PC-3 (cell line): ENCODE measurements around the gene POU5F2. TPM values are rescaled to one million over a fixed set of nuclear protein-coding genes. Genes with fewer than 3 reads are reported as not detected.

Experiments
- ATAC-seq: fragments of 200-7000 bp; cut with Tn5 transposase; 2 replicates; pipeline ENCODE4 v1.9.1; 2020; ENCODE audit warnings: mild to moderate bottlenecking, moderate library complexity
- BruUV-seq: library from RNA; stranded (reverse); fragments of 400-500 nt; replicated peaks from 2 replicates; lab custom pipeline; 2021; lab: Mats Ljungman, UMichigan
- CTCF ChIA-PET: fragments of 300-600 bp; sonication (Branson Sonifier 250); formaldehyde crosslinking; loops from one replicate; lab custom pipeline; 2022; ENCODE audit warnings: antibody characterized with exemption; lab: Charles Lee
- POLR2A ChIA-PET: fragments of 300-600 bp; sonication (Branson Sonifier 250); formaldehyde crosslinking; loops from one replicate; lab custom pipeline; 2022; ENCODE audit warnings: antibody characterized with exemption; ENCODE audit not compliant: unreplicated experiment; lab: Charles Lee
- DNase-seq: peaks from one replicate; pipeline ENCODE4 v3.0.0-alpha.2; 2015
- H2AFZ ChIP-seq: fragments of 300-600 bp; sonication (generic); 2 replicates; pipeline ENCODE4 v1.6.0; 2016; ENCODE audit warnings: antibody characterized with exemption, low read length
- H3F3A ChIP-seq: fragments of 300-600 bp; sonication (generic); one replicate; pipeline ENCODE4 v1.6.0; 2017; ENCODE audit warnings: antibody characterized with exemption, low read length, control low read depth, mild to moderate bottlenecking; ENCODE audit not compliant: unreplicated experiment
- H3K27ac ChIP-seq: fragments of 300-600 bp; sonication (generic); 2 replicates; pipeline ENCODE4 v1.5.1; 2016; ENCODE audit warnings: mild to moderate bottlenecking, low read length
- H3K27me3 ChIP-seq: fragments of 300-600 bp; sonication (generic); 2 replicates; pipeline ENCODE4 v1.6.1; 2016; ENCODE audit warnings: low read length, mixed read lengths
- H3K36me3 ChIP-seq: fragments of 300-600 bp; sonication (generic); 2 replicates; pipeline ENCODE4 v1.6.1; 2016; ENCODE audit warnings: low read depth, mixed run types, low read length, mixed read lengths
- H3K4me1 ChIP-seq: fragments of 300-600 bp; sonication (generic); 2 replicates; pipeline ENCODE4 v1.5.1; 2016; ENCODE audit warnings: low read length; ENCODE audit not compliant: insufficient read depth
- H3K4me2 ChIP-seq: fragments of 300-600 bp; sonication (generic); 2 replicates; pipeline ENCODE4 v1.6.0; 2016; ENCODE audit warnings: low read length
- H3K4me3 ChIP-seq: fragments of 300-600 bp; sonication (generic); 2 replicates; pipeline ENCODE4 v1.5.1; 2016; ENCODE audit warnings: mild to moderate bottlenecking, low read length, mixed read lengths
- H3K79me2 ChIP-seq: fragments of 300-600 bp; sonication (generic); 2 replicates; pipeline ENCODE4 v1.6.1; 2017; ENCODE audit warnings: low read length, mixed read lengths
- H3K9ac ChIP-seq: fragments of 300-600 bp; sonication (generic); 2 replicates; pipeline ENCODE4 v1.6.0; 2016; ENCODE audit warnings: mild to moderate bottlenecking, low read length
- H3K9me2 ChIP-seq: fragments of 300-600 bp; sonication (generic); replicated peaks from 2 replicates; pipeline ENCODE4 v1.6.1; 2016; ENCODE audit warnings: mixed run types, low read length, mixed read lengths
- H3K9me3 ChIP-seq: fragments of 300-600 bp; sonication (generic); 2 replicates; pipeline ENCODE4 v1.6.1; 2016; ENCODE audit warnings: low read length, mixed read lengths
- H4K20me1 ChIP-seq: fragments of 300-600 bp; sonication (generic); 2 replicates; pipeline ENCODE4 v1.6.1; 2016; ENCODE audit warnings: low read length, mixed read lengths
- EZH2 ChIP-seq: fragments of 300-600 bp; sonication (generic); IDR thresholded peaks from one replicate; pipeline ENCODE4 v1.6.1; 2017; ENCODE audit warnings: antibody characterized with exemption, mild to moderate bottlenecking, low read length; ENCODE audit not compliant: unreplicated experiment
- EZH2phosphoT487 ChIP-seq: fragments of 300-600 bp; sonication (generic); IDR thresholded peaks from 2 replicates; pipeline ENCODE4 v1.6.1; 2018; ENCODE audit warnings: mild to moderate bottlenecking, antibody characterized with exemption, low read length, borderline replicate concordance
- intact Hi-C: fragments of 100-400 bp; cut with micrococcal nuclease; formaldehyde crosslinking; loops from 2 replicates; pipeline ENCODE4 v1.9.0; 2023
- total RNA-seq: library from RNA; depleted of rRNA; stranded (reverse); fragments of >200 nt; gene quantifications from 2 replicates; pipeline ENCODE4 v1.2.3, GENCODE V29; 2014
- TF ChIP-seq, protein P1 (sequence below): fragments of 300-600 bp; sonication (generic); conservative IDR thresholded peaks from 2 replicates; pipeline ENCODE4 v1.5.1; 2017; ENCODE audit warnings: antibody characterized with exemption, low read depth, mild to moderate bottlenecking, low read length

The POU5F2 gene
- total RNA-seq, 1 experiment from 2014 or later = 0.66 TPM

- H4K20me1 ChIP-seq = no peaks in the 10 kb centered on the region
- H3K4me2 ChIP-seq = no peak overlapping the region
- no peaks in the 10 kb centered on the region for H3K9me3 ChIP-seq
- no peaks in the 10 kb centered on the region for H3K9me2 ChIP-seq
- DNase-seq (no peak), ATAC-seq (no peak)
- no peak overlapping the region for H3K9ac ChIP-seq
- H3K27ac ChIP-seq = no peak overlapping the region
- TF ChIP-seq EZH2 (no peak), EZH2phosphoT487 (no peak)
- intact Hi-C loops = no loop called here
- no peaks in the 10 kb centered on the region for H3K27me3 ChIP-seq
- no peak overlapping the region for H3K4me3 ChIP-seq
- ChIA-PET POLR2A (no interaction called here), CTCF (no interaction called here)
- H3K4me1 ChIP-seq = no peaks in the 10 kb centered on the region
- H2AFZ ChIP-seq = no peak overlapping the region
- no peaks in the 10 kb centered on the region for H3F3A ChIP-seq
- no peaks in the 10 kb centered on the region for H3K79me2 ChIP-seq
- H3K36me3 ChIP-seq = no peaks in the 10 kb centered on the region
- BruUV-seq = no TSS peak
These were observed 36.2 kb upstream of the POU5F2 start for GRCh38 chr5:93777620-93778019.

- no peak overlapping the region for H3K4me3 ChIP-seq
- no peak overlapping the region for H3K4me2 ChIP-seq
- no peaks in the 10 kb centered on the region for H3K9me3 ChIP-seq
- no peaks in the 10 kb centered on the region for H3K36me3 ChIP-seq
- TF ChIP-seq EZH2phosphoT487 (no peak), EZH2 (no peak)
- TF ChIP-seq, protein P1, sequence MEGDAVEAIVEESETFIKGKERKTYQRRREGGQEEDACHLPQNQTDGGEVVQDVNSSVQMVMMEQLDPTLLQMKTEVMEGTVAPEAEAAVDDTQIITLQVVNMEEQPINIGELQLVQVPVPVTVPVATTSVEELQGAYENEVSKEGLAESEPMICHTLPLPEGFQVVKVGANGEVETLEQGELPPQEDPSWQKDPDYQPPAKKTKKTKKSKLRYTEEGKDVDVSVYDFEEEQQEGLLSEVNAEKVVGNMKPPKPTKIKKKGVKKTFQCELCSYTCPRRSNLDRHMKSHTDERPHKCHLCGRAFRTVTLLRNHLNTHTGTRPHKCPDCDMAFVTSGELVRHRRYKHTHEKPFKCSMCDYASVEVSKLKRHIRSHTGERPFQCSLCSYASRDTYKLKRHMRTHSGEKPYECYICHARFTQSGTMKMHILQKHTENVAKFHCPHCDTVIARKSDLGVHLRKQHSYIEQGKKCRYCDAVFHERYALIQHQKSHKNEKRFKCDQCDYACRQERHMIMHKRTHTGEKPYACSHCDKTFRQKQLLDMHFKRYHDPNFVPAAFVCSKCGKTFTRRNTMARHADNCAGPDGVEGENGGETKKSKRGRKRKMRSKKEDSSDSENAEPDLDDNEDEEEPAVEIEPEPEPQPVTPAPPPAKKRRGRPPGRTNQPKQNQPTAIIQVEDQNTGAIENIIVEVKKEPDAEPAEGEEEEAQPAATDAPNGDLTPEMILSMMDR = no peak
- H3K79me2 ChIP-seq = no peaks in the 10 kb centered on the region
- no peak for ATAC-seq
- ChIA-PET CTCF (no interaction called here), POLR2A (no interaction called here)
- no peak for DNase-seq
- H4K20me1 ChIP-seq = no peaks in the 10 kb centered on the region
- BruUV-seq = no TSS peak
- no peaks in the 10 kb centered on the region for H3F3A ChIP-seq
- H3K9me2 ChIP-seq = no peaks in the 10 kb centered on the region
- intact Hi-C loops = no loop called here
- no peaks in the 10 kb centered on the region for H3K27me3 ChIP-seq
- H3K9ac ChIP-seq = no peak overlapping the region
- H3K27ac ChIP-seq = no peak overlapping the region
- no peak overlapping the region for H2AFZ ChIP-seq
- no peaks in the 10 kb centered on the region for H3K4me1 ChIP-seq
These were observed 15.0 kb upstream of the POU5F2 start for GRCh38 chr5:93756372-93756771.

DNA sequence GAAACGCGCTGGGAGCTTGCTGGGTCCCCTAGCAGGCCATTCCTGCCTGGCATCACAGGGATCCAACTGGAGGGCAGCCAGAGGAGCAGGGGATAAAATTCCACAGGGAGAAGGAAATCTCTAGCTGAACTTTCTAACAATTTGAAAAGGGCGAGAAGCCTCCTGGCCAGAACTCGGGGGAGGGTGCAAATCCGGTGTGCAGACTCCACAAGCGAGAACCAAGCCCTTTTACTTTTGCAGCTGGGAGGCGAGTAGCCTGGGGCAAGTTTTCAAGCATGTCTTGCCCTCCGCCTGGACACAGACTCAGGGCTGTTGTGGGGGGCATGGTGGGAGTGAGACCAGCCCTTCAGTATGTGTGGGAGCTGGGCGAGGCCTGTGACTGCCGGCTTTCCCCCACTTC is 14.3 kb upstream of the POU5F2 start:
- BruUV-seq = no TSS peak
- DNase-seq (no peak), ATAC-seq (no peak)
- Histone ChIP-seq H3K4me2 (no peak overlapping the region), H3K27me3 (no peaks in the 10 kb centered on the region), H3K4me3 (no peak overlapping the region), H3F3A (no peaks in the 10 kb centered on the region), H3K79me2 (no peaks in the 10 kb centered on the region), H3K36me3 (no peaks in the 10 kb centered on the region), H3K9me3 (no peaks in the 10 kb centered on the region), H3K9ac (no peak overlapping the region), H3K4me1 (no peaks in the 10 kb centered on the region), H4K20me1 (no peaks in the 10 kb centered on the region), H2AFZ (no peak overlapping the region), H3K9me2 (no peaks in the 10 kb centered on the region), H3K27ac (no peak overlapping the region)
- intact Hi-C loops = no loop called here
- no peak for TF ChIP-seq EZH2
- TF ChIP-seq, protein P1 = no peak
- no peak for TF ChIP-seq EZH2phosphoT487
- ChIA-PET POLR2A (no interaction called here), CTCF (no interaction called here)
